ENCODE results near the gene PARD3B. TPM values are rescaled to one million over a fixed set of nuclear protein-coding genes. Genes with fewer than 3 reads are reported as not detected.

The PARD3B gene
- total RNA-seq, 1 donor from 2014 or later, result not detected

DNA sequence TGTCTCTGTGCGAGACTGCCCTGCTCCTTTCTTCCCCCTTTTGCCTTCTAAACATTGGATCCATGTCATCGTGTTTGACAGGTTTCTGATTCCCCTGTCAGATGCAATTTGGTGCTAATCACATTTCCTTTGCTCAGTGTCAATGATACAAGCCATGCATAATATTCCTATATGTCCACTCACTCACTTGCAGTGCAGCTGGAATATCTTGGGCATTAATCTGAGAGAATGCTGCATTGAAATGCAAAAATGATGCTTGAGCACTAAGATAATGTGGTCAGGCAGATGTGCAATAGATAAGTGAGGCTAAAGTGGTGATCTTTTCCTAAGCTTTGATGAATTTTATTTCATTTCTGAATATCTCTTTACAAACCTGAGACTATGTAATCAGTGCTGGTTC, 375.5 kb downstream of the PARD3B start:
- Mint-ChIP-seq H3K4me3 (no peak overlapping the region), H3K27me3 (no peaks in the 10 kb centered on the region), H3K36me3 (ENCODE audit: low read depth) (no peaks in the 10 kb centered on the region), H3K27ac (no peak overlapping the region), H3K4me1 (no peaks in the 10 kb centered on the region), H3K9me3 (no peaks in the 10 kb centered on the region)
- TF ChIP-seq, protein P1, sequence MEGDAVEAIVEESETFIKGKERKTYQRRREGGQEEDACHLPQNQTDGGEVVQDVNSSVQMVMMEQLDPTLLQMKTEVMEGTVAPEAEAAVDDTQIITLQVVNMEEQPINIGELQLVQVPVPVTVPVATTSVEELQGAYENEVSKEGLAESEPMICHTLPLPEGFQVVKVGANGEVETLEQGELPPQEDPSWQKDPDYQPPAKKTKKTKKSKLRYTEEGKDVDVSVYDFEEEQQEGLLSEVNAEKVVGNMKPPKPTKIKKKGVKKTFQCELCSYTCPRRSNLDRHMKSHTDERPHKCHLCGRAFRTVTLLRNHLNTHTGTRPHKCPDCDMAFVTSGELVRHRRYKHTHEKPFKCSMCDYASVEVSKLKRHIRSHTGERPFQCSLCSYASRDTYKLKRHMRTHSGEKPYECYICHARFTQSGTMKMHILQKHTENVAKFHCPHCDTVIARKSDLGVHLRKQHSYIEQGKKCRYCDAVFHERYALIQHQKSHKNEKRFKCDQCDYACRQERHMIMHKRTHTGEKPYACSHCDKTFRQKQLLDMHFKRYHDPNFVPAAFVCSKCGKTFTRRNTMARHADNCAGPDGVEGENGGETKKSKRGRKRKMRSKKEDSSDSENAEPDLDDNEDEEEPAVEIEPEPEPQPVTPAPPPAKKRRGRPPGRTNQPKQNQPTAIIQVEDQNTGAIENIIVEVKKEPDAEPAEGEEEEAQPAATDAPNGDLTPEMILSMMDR (IDR thresholded peaks at IDR 0.05), result no peak
- ChIA-PET CTCF (no interaction called here), POLR2A (no interaction called here)
- intact Hi-C loops (cut with micrococcal nuclease), result no loop called here
- DNase-seq (no peak), ATAC-seq (ENCODE audit: low read depth) (no peak)

DNA sequence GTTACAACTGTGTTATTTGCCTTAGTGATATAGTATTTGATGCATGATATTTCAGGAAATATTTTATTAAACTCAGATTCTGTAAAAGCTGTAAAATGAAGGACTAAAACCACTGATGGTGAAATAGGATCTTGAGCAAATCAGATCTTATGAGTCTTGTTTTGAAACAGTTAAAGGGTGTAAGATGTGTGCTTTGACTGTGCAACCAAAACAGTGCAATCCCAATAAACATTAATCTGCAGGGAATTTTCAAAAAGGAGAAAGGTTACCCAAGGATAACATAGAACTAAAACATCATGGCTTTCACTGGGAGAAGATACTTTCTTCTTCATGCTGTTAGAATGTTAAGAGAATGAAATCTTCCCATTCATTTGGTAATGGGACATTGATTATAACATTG, 378.7 kb downstream of the PARD3B start:
- DNase-seq, result no peak
- Mint-ChIP-seq H3K27me3 (no peaks in the 10 kb centered on the region), H3K4me3 (no peak overlapping the region), H3K36me3 (ENCODE audit: low read depth) (no peaks in the 10 kb centered on the region), H3K9me3 (no peaks in the 10 kb centered on the region), H3K4me1 (no peaks in the 10 kb centered on the region), H3K27ac (no peak overlapping the region)
- ChIA-PET CTCF (no interaction called here), POLR2A (no interaction called here)
- ATAC-seq (ENCODE audit: low read depth), result no peak
- TF ChIP-seq, protein P1 (IDR thresholded peaks at IDR 0.05), result no peak
- intact Hi-C loops (cut with micrococcal nuclease), result no loop called here

DNA sequence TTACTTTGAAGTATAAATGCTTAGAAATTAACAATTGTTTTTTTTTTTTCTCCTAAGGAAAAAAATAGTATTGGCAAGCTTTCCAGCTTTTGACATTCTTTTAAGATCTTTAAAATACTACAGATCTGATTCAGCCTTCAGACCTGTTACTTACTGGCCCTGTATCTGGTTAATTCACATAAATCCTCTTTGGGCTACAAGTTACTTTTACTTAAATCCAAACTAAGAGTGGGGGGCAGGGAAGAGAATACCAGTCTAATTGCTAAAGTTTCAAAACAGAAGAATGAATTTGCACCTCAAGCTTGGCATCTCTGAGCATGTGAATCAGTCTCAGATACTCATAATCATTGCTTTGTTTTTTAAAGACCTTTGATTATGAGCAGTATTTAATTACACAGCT, 386.3 kb downstream of the PARD3B start:
- no peaks in the 10 kb centered on the region for H3K4me1 Mint-ChIP-seq
- ChIA-PET POLR2A (no interaction called here), CTCF (no interaction called here)
- intact Hi-C loops (cut with micrococcal nuclease), result no loop called here
- DNase-seq (no peak), ATAC-seq (ENCODE audit: low read depth) (no peak)
- no peaks in the 10 kb centered on the region for H3K36me3 Mint-ChIP-seq (ENCODE audit: low read depth)
- TF ChIP-seq, protein P1 (IDR thresholded peaks at IDR 0.05), result no peak
- H3K27me3 Mint-ChIP-seq, result no peaks in the 10 kb centered on the region
- H3K9me3 Mint-ChIP-seq, result no peaks in the 10 kb centered on the region
- H3K4me3 Mint-ChIP-seq, result no peak overlapping the region
- no peak overlapping the region for H3K27ac Mint-ChIP-seq

DNA sequence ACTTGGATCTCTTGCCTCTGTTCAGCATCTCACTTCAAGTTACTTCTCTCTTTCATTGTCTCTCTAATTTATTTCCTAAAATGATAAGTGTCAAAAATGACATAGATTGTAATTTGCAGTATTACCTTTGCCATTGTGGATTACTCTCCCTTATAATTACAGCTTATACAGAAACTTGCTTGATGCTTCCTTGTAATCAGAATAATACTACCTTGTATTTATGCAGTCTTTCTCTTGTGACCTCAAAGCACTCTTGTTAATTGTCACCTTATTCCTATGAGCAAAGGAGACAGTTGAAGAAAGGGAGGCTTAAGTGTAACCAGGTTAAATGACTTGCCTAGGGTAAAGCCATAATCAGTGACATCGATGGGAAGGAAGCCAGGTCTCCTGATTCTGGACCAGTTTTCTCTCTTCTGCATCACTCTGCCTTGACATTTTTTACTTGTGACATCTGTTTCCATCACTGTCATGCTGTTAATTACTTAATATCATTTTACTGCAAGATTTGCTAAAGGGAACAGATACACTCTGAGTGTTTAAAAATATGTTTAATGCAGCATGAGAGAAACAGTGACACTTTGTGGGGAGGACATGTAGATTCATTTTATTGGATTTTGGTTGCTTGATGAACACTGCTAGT, 388.6 kb downstream of the PARD3B start:
- Mint-ChIP-seq H3K27ac (no peak overlapping the region), H3K27me3 (no peaks in the 10 kb centered on the region), H3K9me3 (no peaks in the 10 kb centered on the region), H3K4me1 (no peaks in the 10 kb centered on the region), H3K4me3 (no peak overlapping the region), H3K36me3 (ENCODE audit: low read depth) (no peaks in the 10 kb centered on the region)
- DNase-seq (no peak), ATAC-seq (ENCODE audit: low read depth) (no peak)
- TF ChIP-seq, protein P1 (IDR thresholded peaks at IDR 0.05), result no peak
- CTCF ChIA-PET, result no interaction called here
- intact Hi-C loops (cut with micrococcal nuclease), result no loop called here
- POLR2A ChIA-PET, result no interaction called here

DNA sequence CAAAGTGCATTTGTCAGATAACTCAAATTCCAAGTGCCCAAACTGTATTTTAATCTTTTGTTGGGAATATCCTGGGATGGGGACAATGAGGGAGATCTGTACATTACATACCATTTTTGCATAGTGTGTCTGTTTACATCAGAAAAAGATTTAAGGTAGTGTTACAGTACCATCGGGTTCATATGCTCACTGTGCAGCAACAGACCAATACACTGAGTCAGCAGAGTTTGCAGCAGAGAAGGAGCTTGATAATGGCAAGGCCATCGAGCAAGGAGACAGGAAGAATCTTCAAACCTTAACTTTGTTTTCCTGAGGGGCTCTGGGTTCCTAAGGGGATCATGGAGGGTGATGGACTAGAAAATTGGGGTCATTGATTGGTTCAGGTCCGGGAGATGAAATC, 399.7 kb downstream of the PARD3B start:
- H3K27me3 Mint-ChIP-seq, result no peaks in the 10 kb centered on the region
- H3K36me3 Mint-ChIP-seq (ENCODE audit: low read depth), result no peaks in the 10 kb centered on the region
- CTCF ChIA-PET, result no interaction called here
- no peak overlapping the region for H3K4me3 Mint-ChIP-seq
- POLR2A ChIA-PET, result no interaction called here
- no peak overlapping the region for H3K27ac Mint-ChIP-seq
- ATAC-seq (ENCODE audit: low read depth), result no peak
- no peaks in the 10 kb centered on the region for H3K4me1 Mint-ChIP-seq
- no peak for DNase-seq
- H3K9me3 Mint-ChIP-seq, result peaks cover 7% of the 10 kb centered on the region
- TF ChIP-seq, protein P1 (IDR thresholded peaks at IDR 0.05), result no peak
- intact Hi-C loops (cut with micrococcal nuclease), result no loop called here

All from activated B cell treated with CpG ODN at 0.5 μM for 24 hours (primary cell).